ENCODE results near the gene PAPOLA.
A peak's percentile ranks its signal among the peaks of the same experiment; 100 is the strongest.

The PAPOLA gene

DNA sequence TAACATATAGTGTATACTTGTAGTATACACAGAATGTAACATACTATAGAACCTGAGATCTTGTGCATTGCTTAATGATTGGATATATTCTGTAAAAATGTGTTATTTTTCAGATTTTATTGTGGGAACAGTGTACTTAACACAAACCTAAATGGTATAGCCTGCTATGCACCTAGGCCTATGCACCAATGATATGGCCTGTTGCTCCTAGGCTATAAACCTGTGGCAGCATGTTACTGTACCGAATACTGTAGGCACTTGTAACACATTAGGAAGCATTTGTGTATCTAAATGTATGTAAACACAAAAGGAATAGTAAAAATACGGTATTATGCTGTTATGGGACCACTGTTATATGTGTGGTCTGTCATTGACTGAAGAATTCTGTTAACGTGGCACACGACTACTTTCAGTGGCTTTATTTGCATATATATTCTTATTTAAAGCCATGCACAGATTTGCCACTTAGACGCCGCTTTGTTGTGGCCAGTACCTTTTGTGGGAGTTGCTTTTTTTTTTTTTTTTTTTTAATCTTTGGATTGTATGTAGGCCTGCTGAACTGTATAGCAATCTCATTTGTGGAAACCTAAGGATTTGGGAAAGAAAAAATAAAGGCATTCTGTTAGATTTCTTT lies 7.4 kb downstream of the PAPOLA start:
- ChIA-PET CTCF (no interaction called here), POLR2A (no interaction called here)
- no peak overlapping the region for H3K4me3 ChIP-seq (ENCODE audit: low read depth, low read length)
- peaks cover 22% of the 10 kb centered on the region for H3K4me1 ChIP-seq (ENCODE audit: control insufficient read depth, insufficient read depth, low read length)
- H3K27ac ChIP-seq (ENCODE audit: extremely low read depth, low read depth, low read length): no peak overlapping the region
- H3K9me3 ChIP-seq (ENCODE audit: control insufficient read depth, insufficient read depth, low read depth, low read length): no peaks in the 10 kb centered on the region
- H3K36me3 ChIP-seq (ENCODE audit: control insufficient read depth in 2 of 2, insufficient read depth in 1 of 2, low read length in 2 of 2): peaks cover 0 to 8% of the 10 kb centered on the region in 2 experiments; a peak in 1 of 3 replicates
- TF ChIP-seq FEZF1 (tag by site-specific recombination; IDR thresholded peaks at IDR 0.05): 0 out of 2 replicates have a peak, but pooled peaks have one; percentile 27
- no peak for TF ChIP-seq ZNF560 (tag by site-specific recombination; IDR thresholded peaks at IDR 0.05; ENCODE audit: borderline replicate concordance)
- TF ChIP-seq ZNF629 (tag by site-specific recombination; IDR thresholded peaks at IDR 0.05): no peak
- peak; percentile 93 for TF ChIP-seq SCRT2 (tag by site-specific recombination; IDR thresholded peaks at IDR 0.05)
- TF ChIP-seq, protein P1, sequence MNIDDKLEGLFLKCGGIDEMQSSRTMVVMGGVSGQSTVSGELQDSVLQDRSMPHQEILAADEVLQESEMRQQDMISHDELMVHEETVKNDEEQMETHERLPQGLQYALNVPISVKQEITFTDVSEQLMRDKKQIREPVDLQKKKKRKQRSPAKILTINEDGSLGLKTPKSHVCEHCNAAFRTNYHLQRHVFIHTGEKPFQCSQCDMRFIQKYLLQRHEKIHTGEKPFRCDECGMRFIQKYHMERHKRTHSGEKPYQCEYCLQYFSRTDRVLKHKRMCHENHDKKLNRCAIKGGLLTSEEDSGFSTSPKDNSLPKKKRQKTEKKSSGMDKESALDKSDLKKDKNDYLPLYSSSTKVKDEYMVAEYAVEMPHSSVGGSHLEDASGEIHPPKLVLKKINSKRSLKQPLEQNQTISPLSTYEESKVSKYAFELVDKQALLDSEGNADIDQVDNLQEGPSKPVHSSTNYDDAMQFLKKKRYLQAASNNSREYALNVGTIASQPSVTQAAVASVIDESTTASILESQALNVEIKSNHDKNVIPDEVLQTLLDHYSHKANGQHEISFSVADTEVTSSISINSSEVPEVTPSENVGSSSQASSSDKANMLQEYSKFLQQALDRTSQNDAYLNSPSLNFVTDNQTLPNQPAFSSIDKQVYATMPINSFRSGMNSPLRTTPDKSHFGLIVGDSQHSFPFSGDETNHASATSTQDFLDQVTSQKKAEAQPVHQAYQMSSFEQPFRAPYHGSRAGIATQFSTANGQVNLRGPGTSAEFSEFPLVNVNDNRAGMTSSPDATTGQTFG (tag by site-specific recombination; IDR thresholded peaks at IDR 0.05; ENCODE audit: borderline replicate concordance): no peak
- TF ChIP-seq ZNF558 (tag by site-specific recombination; IDR thresholded peaks at IDR 0.05): no peak
- TF ChIP-seq, protein P2, sequence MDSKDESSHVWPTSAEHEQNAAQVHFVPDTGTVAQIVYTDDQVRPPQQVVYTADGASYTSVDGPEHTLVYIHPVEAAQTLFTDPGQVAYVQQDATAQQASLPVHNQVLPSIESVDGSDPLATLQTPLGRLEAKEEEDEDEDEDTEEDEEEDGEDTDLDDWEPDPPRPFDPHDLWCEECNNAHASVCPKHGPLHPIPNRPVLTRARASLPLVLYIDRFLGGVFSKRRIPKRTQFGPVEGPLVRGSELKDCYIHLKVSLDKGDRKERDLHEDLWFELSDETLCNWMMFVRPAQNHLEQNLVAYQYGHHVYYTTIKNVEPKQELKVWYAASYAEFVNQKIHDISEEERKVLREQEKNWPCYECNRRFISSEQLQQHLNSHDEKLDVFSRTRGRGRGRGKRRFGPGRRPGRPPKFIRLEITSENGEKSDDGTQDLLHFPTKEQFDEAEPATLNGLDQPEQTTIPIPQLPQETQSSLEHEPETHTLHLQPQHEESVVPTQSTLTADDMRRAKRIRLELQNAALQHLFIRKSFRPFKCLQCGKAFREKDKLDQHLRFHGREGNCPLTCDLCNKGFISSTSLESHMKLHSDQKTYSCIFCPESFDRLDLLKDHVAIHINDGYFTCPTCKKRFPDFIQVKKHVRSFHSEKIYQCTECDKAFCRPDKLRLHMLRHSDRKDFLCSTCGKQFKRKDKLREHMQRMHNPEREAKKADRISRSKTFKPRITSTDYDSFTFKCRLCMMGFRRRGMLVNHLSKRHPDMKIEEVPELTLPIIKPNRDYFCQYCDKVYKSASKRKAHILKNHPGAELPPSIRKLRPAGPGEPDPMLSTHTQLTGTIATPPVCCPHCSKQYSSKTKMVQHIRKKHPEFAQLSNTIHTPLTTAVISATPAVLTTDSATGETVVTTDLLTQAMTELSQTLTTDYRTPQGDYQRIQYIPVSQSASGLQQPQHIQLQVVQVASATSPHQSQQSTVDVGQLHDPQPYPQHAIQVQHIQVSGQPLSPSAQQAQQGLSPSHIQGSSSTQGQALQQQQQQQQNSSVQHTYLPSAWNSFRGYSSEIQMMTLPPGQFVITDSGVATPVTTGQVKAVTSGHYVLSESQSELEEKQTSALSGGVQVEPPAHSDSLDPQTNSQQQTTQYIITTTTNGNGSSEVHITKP (tag by site-specific recombination; IDR thresholded peaks at IDR 0.05): peak; percentile 49; the same call in 1 of the 2 replicates
- TF ChIP-seq ZNF114 (tag by site-specific recombination; IDR thresholded peaks at IDR 0.05): no peak
- peak; percentile 80 for TF ChIP-seq SCRT1 (tag by site-specific recombination; IDR thresholded peaks at IDR 0.05; ENCODE audit: borderline replicate concordance)
- no peak for TF ChIP-seq GLIS1 (tag by site-specific recombination; IDR thresholded peaks at IDR 0.05)
- TF ChIP-seq OVOL3 (tag by site-specific recombination; IDR thresholded peaks at IDR 0.05): no peak

DNA sequence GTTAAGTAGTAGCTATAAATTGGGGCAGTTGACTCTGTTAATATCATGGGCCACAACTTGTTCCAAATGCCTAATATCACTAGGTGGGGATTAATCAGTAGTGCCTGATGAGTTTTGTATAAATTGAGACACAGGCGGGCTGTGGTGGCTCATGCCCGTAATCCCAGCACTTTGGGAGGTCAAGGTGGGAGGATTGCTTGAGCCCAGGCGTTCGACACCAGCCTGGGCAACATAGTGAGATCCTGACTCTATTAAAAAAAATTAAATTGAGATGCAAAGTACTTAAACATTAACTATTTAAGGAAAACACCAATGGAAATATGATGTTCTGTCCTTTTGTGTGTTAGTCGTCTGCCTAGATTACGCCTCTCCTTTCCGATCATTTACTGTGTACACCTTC lies 9.0 kb downstream of the PAPOLA start:
- no peak overlapping the region for H3K27ac ChIP-seq (ENCODE audit: extremely low read depth, low read depth, low read length)
- no peaks in the 10 kb centered on the region for H3K9me3 ChIP-seq (ENCODE audit: control insufficient read depth, insufficient read depth, low read depth, low read length)
- H3K36me3 ChIP-seq (ENCODE audit: control insufficient read depth in 2 of 2, insufficient read depth in 1 of 2, low read length in 2 of 2): no peaks in the 10 kb centered on the region
- H3K4me3 ChIP-seq (ENCODE audit: low read depth, low read length): no peak overlapping the region
- ChIA-PET POLR2A (no interaction called here), CTCF (interaction anchor here (0.5 kb wide), 1 partner anchor 30 kb away, joined by 3 read pairs; no protein-coding TSS in a partner anchor)
- TF ChIP-seq ZNF121 (tag by site-specific recombination; IDR thresholded peaks at IDR 0.05) (peak; percentile 77), ZFP69B (tag by site-specific recombination; IDR thresholded peaks at IDR 0.05) (no peak), ZNF664 (tag by site-specific recombination; IDR thresholded peaks at IDR 0.05) (0 out of 2 replicates have a peak, but pooled peaks have one; percentile 59)
- TF ChIP-seq, protein P3, sequence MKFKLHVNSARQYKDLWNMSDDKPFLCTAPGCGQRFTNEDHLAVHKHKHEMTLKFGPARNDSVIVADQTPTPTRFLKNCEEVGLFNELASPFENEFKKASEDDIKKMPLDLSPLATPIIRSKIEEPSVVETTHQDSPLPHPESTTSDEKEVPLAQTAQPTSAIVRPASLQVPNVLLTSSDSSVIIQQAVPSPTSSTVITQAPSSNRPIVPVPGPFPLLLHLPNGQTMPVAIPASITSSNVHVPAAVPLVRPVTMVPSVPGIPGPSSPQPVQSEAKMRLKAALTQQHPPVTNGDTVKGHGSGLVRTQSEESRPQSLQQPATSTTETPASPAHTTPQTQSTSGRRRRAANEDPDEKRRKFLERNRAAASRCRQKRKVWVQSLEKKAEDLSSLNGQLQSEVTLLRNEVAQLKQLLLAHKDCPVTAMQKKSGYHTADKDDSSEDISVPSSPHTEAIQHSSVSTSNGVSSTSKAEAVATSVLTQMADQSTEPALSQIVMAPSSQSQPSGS (tag by site-specific recombination; IDR thresholded peaks at IDR 0.05; ENCODE audit: low read depth): no peak
- TF ChIP-seq, protein P4, sequence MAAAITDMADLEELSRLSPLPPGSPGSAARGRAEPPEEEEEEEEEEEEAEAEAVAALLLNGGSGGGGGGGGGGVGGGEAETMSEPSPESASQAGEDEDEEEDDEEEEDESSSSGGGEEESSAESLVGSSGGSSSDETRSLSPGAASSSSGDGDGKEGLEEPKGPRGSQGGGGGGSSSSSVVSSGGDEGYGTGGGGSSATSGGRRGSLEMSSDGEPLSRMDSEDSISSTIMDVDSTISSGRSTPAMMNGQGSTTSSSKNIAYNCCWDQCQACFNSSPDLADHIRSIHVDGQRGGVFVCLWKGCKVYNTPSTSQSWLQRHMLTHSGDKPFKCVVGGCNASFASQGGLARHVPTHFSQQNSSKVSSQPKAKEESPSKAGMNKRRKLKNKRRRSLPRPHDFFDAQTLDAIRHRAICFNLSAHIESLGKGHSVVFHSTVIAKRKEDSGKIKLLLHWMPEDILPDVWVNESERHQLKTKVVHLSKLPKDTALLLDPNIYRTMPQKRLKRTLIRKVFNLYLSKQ (tag by site-specific recombination; IDR thresholded peaks at IDR 0.05; ENCODE audit: borderline replicate concordance): no peak
- TF ChIP-seq, protein P5, sequence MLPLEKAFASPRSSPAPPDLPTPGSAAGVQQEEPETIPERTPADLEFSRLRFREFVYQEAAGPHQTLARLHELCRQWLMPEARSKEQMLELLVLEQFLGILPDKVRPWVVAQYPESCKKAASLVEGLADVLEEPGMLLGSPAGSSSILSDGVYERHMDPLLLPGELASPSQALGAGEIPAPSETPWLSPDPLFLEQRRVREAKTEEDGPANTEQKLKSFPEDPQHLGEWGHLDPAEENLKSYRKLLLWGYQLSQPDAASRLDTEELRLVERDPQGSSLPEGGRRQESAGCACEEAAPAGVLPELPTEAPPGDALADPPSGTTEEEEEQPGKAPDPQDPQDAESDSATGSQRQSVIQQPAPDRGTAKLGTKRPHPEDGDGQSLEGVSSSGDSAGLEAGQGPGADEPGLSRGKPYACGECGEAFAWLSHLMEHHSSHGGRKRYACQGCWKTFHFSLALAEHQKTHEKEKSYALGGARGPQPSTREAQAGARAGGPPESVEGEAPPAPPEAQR (tag by site-specific recombination; IDR thresholded peaks at IDR 0.05): no peak
- peaks cover 33% of the 10 kb centered on the region for H3K4me1 ChIP-seq (ENCODE audit: control insufficient read depth, insufficient read depth, low read length)

All from HEK293 (cell line).